K562 (cell line): ENCODE measurements around the gene ASIC1. TPM values are rescaled to one million over a fixed set of nuclear protein-coding genes. Genes with fewer than 3 reads are reported as not detected.

ENCODE experiments used
- ATAC-seq: fragments of 200-7000 bp; cut with Tn5 transposase; 3 replicates; pipeline ENCODE4 v1.9.1; 2020; ENCODE audit warnings: moderate library complexity
- BruUV-seq: library from RNA; stranded (reverse); fragments of 400-500 nt; replicated peaks from 2 replicates; lab custom pipeline; 2021; lab: Mats Ljungman, UMichigan
- CTCF ChIA-PET: fragments of 300-600 bp; formaldehyde crosslinking; extraction: SDS; loops from one replicate; lab custom pipeline; 2021; ENCODE audit warnings: low intra/inter-chr PET ratio; lab: Yijun Ruan, JAX
- POLR2A ChIA-PET: fragments of 300-600, 350-650 bp; sonication (Branson Sonifier 250); formaldehyde crosslinking; extraction: SDS; loops from one replicate; lab custom pipeline; 2021; ENCODE audit warnings: antibody characterized with exemption, inconsistent platforms; lab: Yijun Ruan, JAX
- DNase-seq, 4 experiments: peaks; one replicate each; pipeline versions ENCODE4 v3.0.0 to v3.0.0-alpha.2; 2011 to 2018; ENCODE audit warnings: low spot score in 3 of 4, mixed read lengths in 3 of 4; ENCODE audit errors: extremely low read depth in 1 of 4
- FAIRE-seq: peaks from 2 replicates; lab custom pipeline; 2011; peaks lifted over from hg19 to GRCh38; lab: Jason Lieb, UNC
- H2AFZ ChIP-seq: 2 replicates; pipeline ENCODE4 v1.6.0; 2011; ENCODE audit warnings: low read depth, low read length, control low read depth, inconsistent platforms
- H3K27ac ChIP-seq: fragments of 200-600 bp; 3 replicates; pipeline ENCODE4 v1.8.0; 2011; ENCODE audit warnings: low read depth, mild to moderate bottlenecking, control low read depth, inconsistent platforms, low read length, moderate library complexity, mixed read lengths; ENCODE audit errors: extremely low read depth
- H3K27me3 ChIP-seq, 2 experiments: fragments of 300-600 bp in 1 of 2; 2 replicates in 1 of 2; 3 replicates in 1 of 2; pipeline versions ENCODE4 v1.6.0 to v1.8.0; 2011; ENCODE audit warnings: inconsistent platforms in 2 of 2, low read length in 2 of 2, mild to moderate bottlenecking in 1 of 2, mixed read lengths in 1 of 2, moderate library complexity in 1 of 2; ENCODE audit not compliant: control insufficient read depth in 2 of 2, insufficient read depth in 2 of 2
- H3K36me3 ChIP-seq: fragments of 300-600 bp; 3 replicates; pipeline ENCODE4 v1.8.0; 2011; ENCODE audit warnings: mild to moderate bottlenecking, low read length, inconsistent platforms; ENCODE audit not compliant: control insufficient read depth, insufficient read depth
- H3K4me1 ChIP-seq, 2 experiments: fragments of 200-600 bp in 1 of 2; replicated peaks in 1 of 2; 2 replicates in 1 of 2; 3 replicates in 1 of 2; pipeline versions ENCODE4 v1.5.1 to v1.8.0; 2011; ENCODE audit warnings: inconsistent platforms in 2 of 2, low read length in 2 of 2, mild to moderate bottlenecking in 1 of 2, mixed read lengths in 1 of 2, moderate library complexity in 1 of 2; ENCODE audit not compliant: control insufficient read depth in 2 of 2, insufficient read depth in 2 of 2
- H3K4me2 ChIP-seq: 2 replicates; pipeline ENCODE4 v1.6.1; 2011; ENCODE audit warnings: low read length, control low read depth, inconsistent platforms, mixed read lengths; ENCODE audit not compliant: insufficient read depth
- H3K4me3 ChIP-seq: fragments of 200-600 bp; sonication (generic), shearing (Covaris generic); 2 replicates; pipeline ENCODE4 v1.5.1; 2016; ENCODE audit warnings: control low read depth, inconsistent platforms
- H3K79me2 ChIP-seq: fragments of 200-600 bp; 3 replicates; pipeline ENCODE4 v1.8.0; 2011; ENCODE audit warnings: low read length, inconsistent platforms; ENCODE audit not compliant: control insufficient read depth, insufficient read depth
- H3K9ac ChIP-seq, 2 experiments: 2 replicates each; pipeline versions ENCODE4 v1.6.0 to v1.6.1; 2011; ENCODE audit warnings: low read depth in 2 of 2, low read length in 2 of 2, control low read depth in 1 of 2, inconsistent platforms in 1 of 2, mild to moderate bottlenecking in 1 of 2, mixed read lengths in 1 of 2; ENCODE audit not compliant: insufficient read depth in 1 of 2
- H3K9me1 ChIP-seq: one replicate; pipeline ENCODE4 v1.6.0; 2011; ENCODE audit warnings: inconsistent platforms, mild to moderate bottlenecking, low read length, moderate library complexity; ENCODE audit not compliant: control insufficient read depth, insufficient read depth
- H3K9me3 ChIP-seq: replicated peaks from 2 replicates; pipeline ENCODE4 v1.5.1; 2011; ENCODE audit warnings: low read depth, low read length, inconsistent platforms; ENCODE audit not compliant: control insufficient read depth, insufficient read depth
- H4K20me1 ChIP-seq: replicated peaks from 2 replicates; pipeline ENCODE4 v1.6.1; 2011; ENCODE audit warnings: low read length, inconsistent platforms, mixed read lengths; ENCODE audit not compliant: control insufficient read depth, insufficient read depth
- EGR1 ChIP-seq: fragments of 450-650 bp; conservative IDR thresholded peaks from 2 replicates; pipeline ENCODE4 v1.6.1; 2017; ENCODE audit warnings: mild to moderate bottlenecking
- THRAP3 ChIP-seq: fragments of 450-650 bp; IDR thresholded peaks from 2 replicates; pipeline ENCODE4 v1.6.1; 2016; ENCODE audit warnings: mild to moderate bottlenecking, inconsistent platforms, borderline replicate concordance
- XRCC3 ChIP-seq: fragments of 450-650 bp; IDR thresholded peaks from 2 replicates; pipeline ENCODE4 v1.6.1; 2017; ENCODE audit warnings: mild to moderate bottlenecking, moderate library complexity
- ZFP36 ChIP-seq: fragments of 150-350 bp; IDR thresholded peaks from 2 replicates; pipeline ENCODE4 v1.6.1; 2018; ENCODE audit warnings: low read length, low read depth; ENCODE audit not compliant: partially characterized antibody
- ZNF134 ChIP-seq: fragments of 250-450 bp; sonication (Bioruptor Pico); conservative IDR thresholded peaks from 2 replicates; pipeline ENCODE4 v1.4.0; 2020
- WGBS: fragments of 100-300 bp; shearing (Covaris generic); methylation state at CpG from one replicate; pipeline ENCODE4 v1.1.6; 2016; ENCODE audit warnings: low coverage, mixed read lengths; ENCODE audit not compliant: insufficient coverage; ENCODE audit errors: missing lambda C conversion rate; 5-methylcytosine and 5-hydroxymethylcytosine counted together
- in situ Hi-C: fragments of 300-500 bp; cut with MboI; formaldehyde crosslinking; loops from 4 replicates; pipeline ENCODE4 v1.15.0; 2018; ENCODE audit warnings: inconsistent platforms, mixed read lengths
- intact Hi-C: fragments of 100-400 bp; cut with micrococcal nuclease; formaldehyde crosslinking; loops from 2 replicates; pipeline ENCODE4 v1.14.2; 2022
- polyA plus RNA-seq, 8 experiments: library from polyadenylated mRNA; depleted of rRNA in 4 of 8; stranded (reverse) in 5 of 8; unstranded in 3 of 8; fragments of >200 nt; fragmentation: Nextera tagmentation in 2 of 8; fragmentation: Illumina TruSeq in 1 of 8; extraction: Ambion mirVana in 2 of 8; extraction: Trizol in 1 of 8; gene quantifications; 2 replicates each; pipeline versions ENCODE4 v1.2.1 to v1.2.3, GENCODE V29; 2011 to 2014; ENCODE audit warnings: inconsistent platforms in 1 of 8, missing spikeins in 1 of 8
- total RNA-seq, 7 experiments: library from RNA; depleted of rRNA in 6 of 7; stranded (reverse); fragments of >200 nt in 6 of 7; fragmentation: Illumina TruSeq in 2 of 7; extraction: Trizol in 2 of 7; gene quantifications; 2 replicates each; pipeline versions ENCODE4 v1.2.1 to v1.2.3, GENCODE V29; 2011 to 2021; ENCODE audit warnings: low replicate concordance in 1 of 7
- TF ChIP-seq, protein P1 (sequence below), 2 experiments: fragments of 450-650 bp; IDR thresholded peaks; 2 replicates each; pipeline ENCODE4 v1.6.1; 2018; ENCODE audit warnings: mild to moderate bottlenecking in 2 of 2, low read depth in 1 of 2; ENCODE audit not compliant: partially characterized antibody in 2 of 2

The ASIC1 gene
- total and polyA plus RNA-seq, 9 of the 15 experiments (the other 6 are each of a cell fraction or from before 2014, with no cell fraction given), result 0.01 to 1.7 (median 0.45) TPM

DNA sequence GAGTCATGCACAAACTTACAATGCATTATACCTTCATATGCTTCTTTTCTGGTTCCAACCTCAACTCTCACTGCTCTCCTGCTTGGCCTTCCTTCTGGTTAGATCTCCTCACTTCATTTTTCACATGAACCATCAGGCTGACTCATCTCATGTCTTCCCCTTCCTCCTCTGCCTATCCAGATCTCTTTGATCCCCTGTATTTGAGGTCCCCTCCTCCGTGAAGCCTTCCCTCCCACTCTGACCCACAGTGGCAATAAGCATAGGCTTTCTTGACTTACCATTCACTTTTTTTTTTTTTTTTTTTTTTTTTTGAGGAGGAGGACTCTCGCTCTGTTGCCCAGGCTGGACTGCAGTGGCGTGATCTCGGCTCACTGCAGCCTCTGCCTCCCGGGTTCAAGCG, 14.7 kb upstream of the ASIC1 start:
- Histone ChIP-seq H2AFZ (no peak overlapping the region), H3K79me2 (no peaks in the 10 kb centered on the region), H3K9me1 (no peaks in the 10 kb centered on the region), H3K36me3 (no peaks in the 10 kb centered on the region), H3K4me1 (peaks cover 31 to 34% of the 10 kb centered on the region in 2 experiments), H3K4me3 (no peak overlapping the region), H3K9ac (no peak overlapping the region), H4K20me1 (0 out of 2 replicates have a peak, but pooled peaks cover 7% of the 10 kb centered on the region), H3K27ac (no peak overlapping the region), H3K9me3 (no peaks in the 10 kb centered on the region), H3K27me3 (no peaks in the 10 kb centered on the region), H3K4me2 (peak overlapping the region; percentile 59; the same call in 1 of the 2 replicates)
- no peak for TF ChIP-seq ZNF134 (CRISPR knock-in tag)
- TF ChIP-seq THRAP3, result no peak
- no peak for TF ChIP-seq XRCC3
- TF ChIP-seq EGR1, result 0 out of 2 replicates have a peak, but pooled peaks have one; percentile 20
- TF ChIP-seq, protein P1, sequence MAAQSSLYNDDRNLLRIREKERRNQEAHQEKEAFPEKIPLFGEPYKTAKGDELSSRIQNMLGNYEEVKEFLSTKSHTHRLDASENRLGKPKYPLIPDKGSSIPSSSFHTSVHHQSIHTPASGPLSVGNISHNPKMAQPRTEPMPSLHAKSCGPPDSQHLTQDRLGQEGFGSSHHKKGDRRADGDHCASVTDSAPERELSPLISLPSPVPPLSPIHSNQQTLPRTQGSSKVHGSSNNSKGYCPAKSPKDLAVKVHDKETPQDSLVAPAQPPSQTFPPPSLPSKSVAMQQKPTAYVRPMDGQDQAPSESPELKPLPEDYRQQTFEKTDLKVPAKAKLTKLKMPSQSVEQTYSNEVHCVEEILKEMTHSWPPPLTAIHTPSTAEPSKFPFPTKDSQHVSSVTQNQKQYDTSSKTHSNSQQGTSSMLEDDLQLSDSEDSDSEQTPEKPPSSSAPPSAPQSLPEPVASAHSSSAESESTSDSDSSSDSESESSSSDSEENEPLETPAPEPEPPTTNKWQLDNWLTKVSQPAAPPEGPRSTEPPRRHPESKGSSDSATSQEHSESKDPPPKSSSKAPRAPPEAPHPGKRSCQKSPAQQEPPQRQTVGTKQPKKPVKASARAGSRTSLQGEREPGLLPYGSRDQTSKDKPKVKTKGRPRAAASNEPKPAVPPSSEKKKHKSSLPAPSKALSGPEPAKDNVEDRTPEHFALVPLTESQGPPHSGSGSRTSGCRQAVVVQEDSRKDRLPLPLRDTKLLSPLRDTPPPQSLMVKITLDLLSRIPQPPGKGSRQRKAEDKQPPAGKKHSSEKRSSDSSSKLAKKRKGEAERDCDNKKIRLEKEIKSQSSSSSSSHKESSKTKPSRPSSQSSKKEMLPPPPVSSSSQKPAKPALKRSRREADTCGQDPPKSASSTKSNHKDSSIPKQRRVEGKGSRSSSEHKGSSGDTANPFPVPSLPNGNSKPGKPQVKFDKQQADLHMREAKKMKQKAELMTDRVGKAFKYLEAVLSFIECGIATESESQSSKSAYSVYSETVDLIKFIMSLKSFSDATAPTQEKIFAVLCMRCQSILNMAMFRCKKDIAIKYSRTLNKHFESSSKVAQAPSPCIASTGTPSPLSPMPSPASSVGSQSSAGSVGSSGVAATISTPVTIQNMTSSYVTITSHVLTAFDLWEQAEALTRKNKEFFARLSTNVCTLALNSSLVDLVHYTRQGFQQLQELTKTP (IDR thresholded peaks at IDR 0.05; ENCODE audit: low read depth in 1 of 2, partially characterized antibody in 2 of 2), result no peak
- TF ChIP-seq ZFP36, result peak; percentile 81
- in situ Hi-C loops, result no loop called here
- POLR2A ChIA-PET, result interaction anchor here (3.1 kb wide), 1 partner anchor 7 kb away, joined by 14 read pairs; no protein-coding TSS in a partner anchor
- CTCF ChIA-PET, result no interaction called here
- FAIRE-seq (no peak), DNase-seq (no peak), ATAC-seq (no peak)
- BruUV-seq, result no TSS peak
- intact Hi-C loops, result no loop called here
- 0% methylated on average over 1 of the region's 6 CpGs for WGBS
